Measurements from ENCODE around the gene CFDP1. TPM values are rescaled to one million over a fixed set of nuclear protein-coding genes. Genes with fewer than 3 reads are reported as not detected.

The CFDP1 gene
- total and polyA plus RNA-seq, 2 donors (not counting 3 experiments of a cell fraction or from before 2014, with no cell fraction given): 17.8 to 53.8 TPM

DNA sequence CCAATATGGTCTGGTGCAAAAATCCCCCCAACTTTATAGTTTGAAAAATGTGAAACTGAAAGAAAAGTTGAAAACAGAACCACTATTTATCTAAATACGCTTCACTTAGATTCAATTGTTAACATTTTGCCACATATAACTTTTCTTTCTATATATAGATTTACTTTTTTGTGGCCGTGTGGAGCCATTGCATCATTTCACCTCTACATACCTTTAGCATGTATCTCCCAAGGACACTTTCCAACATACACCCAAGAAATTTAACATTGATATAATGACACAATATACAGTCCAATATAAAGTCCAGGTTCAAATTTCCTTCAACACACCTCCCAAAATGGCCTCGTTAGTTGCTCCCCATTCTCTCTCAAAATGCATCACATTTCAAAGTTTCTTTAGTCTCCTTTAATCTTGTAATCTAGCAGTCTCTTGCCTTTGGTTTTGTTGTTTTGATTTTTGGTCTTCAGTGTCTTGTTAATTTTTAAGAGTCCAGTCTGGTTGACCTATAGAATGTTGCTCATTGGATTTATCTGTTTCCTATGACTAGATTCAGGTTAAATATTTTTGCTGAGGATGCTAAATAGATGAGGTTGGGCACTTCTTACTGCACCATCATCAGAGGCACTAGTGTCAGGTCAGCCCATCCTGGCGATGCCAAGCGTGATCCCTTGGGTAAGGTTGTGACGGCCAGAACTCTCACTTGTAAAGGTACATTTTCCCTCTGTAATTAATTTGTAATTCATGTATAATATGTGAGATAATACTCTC, 117.6 kb downstream of the CFDP1 start:
- DNase-seq (ENCODE audit: low read depth, low spot score) (no peak), FAIRE-seq (no peak)
- H3K27ac ChIP-seq (ENCODE audit: insufficient read depth, low read depth, low read length): no peak overlapping the region
- H3K9me3 ChIP-seq (replicated peaks; ENCODE audit: control insufficient read depth, insufficient read depth, low read length): no peaks in the 10 kb centered on the region
- ChIA-PET POLR2A (no interaction called here), CTCF (no interaction called here)
- H3K4me3 ChIP-seq (replicated peaks in 1 of 3; ENCODE audit: insufficient read depth in 1 of 3, low read depth in 1 of 3, low read length in 3 of 3): no peak overlapping the region
- intact Hi-C loops (cut with micrococcal nuclease) (no loop called here), dilution Hi-C loops (cut with MboI; ENCODE audit: extremely low pct_ligation_motif_present, low sequenced_read_pairs) (no loop called here)
- H3K27me3 ChIP-seq (ENCODE audit: control insufficient read depth in 2 of 2, insufficient read depth in 2 of 2, low read length in 2 of 2): no peaks in the 10 kb centered on the region
- H3K4me2 ChIP-seq (ENCODE audit: insufficient read depth, low read length): no peak overlapping the region
- H3K9me1 ChIP-seq (replicated peaks; ENCODE audit: control insufficient read depth, extremely low read depth, insufficient read depth, low read length): no peaks in the 10 kb centered on the region
- H3K9ac ChIP-seq (replicated peaks; ENCODE audit: extremely low read depth, insufficient read depth, low read length): no peak overlapping the region
- peaks cover 22% of the 10 kb centered on the region for H3K4me1 ChIP-seq (ENCODE audit: control insufficient read depth, extremely low read depth, insufficient read depth, low read length)
- H4K20me1 ChIP-seq (replicated peaks; ENCODE audit: control insufficient read depth, extremely low read depth, insufficient read depth, low read length): no peaks in the 10 kb centered on the region
- H2AFZ ChIP-seq (ENCODE audit: low read depth, low read length): no peak overlapping the region
- no peaks in the 10 kb centered on the region for H3K79me2 ChIP-seq (ENCODE audit: control insufficient read depth, insufficient read depth, low read length)
- H3K36me3 ChIP-seq (ENCODE audit: control insufficient read depth in 2 of 2, extremely low read depth in 1 of 2, insufficient read depth in 2 of 2, low read length in 2 of 2): no peaks in the 10 kb centered on the region
- TF ChIP-seq FOS (IDR thresholded peaks at IDR 0.05; ENCODE audit: borderline replicate concordance, insufficient read depth, low read length) (no peak), EZH2 (IDR thresholded peaks at IDR 0.05; ENCODE audit: borderline replicate concordance, low read depth, low read length, severe bottlenecking) (no peak), POLR2A (IDR thresholded peaks at IDR 0.05; ENCODE audit: low read depth, low read length) (no peak), JUN (IDR thresholded peaks at IDR 0.05; ENCODE audit: borderline replicate concordance, insufficient read depth, insufficient read length, low read depth) (no peak), MYC (IDR thresholded peaks at IDR 0.05; ENCODE audit: low read depth, low read length) (no peak), POLR2AphosphoS5 (IDR thresholded peaks at IDR 0.05; ENCODE audit: insufficient read depth, low read depth, low read length) (no peak), GATA2 (IDR thresholded peaks at IDR 0.05; ENCODE audit: insufficient read depth, insufficient read length, low read depth, low read length) (no peak)
- TF ChIP-seq, protein P1, sequence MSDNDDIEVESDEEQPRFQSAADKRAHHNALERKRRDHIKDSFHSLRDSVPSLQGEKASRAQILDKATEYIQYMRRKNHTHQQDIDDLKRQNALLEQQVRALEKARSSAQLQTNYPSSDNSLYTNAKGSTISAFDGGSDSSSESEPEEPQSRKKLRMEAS (IDR thresholded peaks at IDR 0.05; ENCODE audit: insufficient read depth, insufficient read length): no peak
- TF ChIP-seq, protein P2, sequence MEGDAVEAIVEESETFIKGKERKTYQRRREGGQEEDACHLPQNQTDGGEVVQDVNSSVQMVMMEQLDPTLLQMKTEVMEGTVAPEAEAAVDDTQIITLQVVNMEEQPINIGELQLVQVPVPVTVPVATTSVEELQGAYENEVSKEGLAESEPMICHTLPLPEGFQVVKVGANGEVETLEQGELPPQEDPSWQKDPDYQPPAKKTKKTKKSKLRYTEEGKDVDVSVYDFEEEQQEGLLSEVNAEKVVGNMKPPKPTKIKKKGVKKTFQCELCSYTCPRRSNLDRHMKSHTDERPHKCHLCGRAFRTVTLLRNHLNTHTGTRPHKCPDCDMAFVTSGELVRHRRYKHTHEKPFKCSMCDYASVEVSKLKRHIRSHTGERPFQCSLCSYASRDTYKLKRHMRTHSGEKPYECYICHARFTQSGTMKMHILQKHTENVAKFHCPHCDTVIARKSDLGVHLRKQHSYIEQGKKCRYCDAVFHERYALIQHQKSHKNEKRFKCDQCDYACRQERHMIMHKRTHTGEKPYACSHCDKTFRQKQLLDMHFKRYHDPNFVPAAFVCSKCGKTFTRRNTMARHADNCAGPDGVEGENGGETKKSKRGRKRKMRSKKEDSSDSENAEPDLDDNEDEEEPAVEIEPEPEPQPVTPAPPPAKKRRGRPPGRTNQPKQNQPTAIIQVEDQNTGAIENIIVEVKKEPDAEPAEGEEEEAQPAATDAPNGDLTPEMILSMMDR (IDR thresholded peaks at IDR 0.05; ENCODE audit: extremely low read depth in 1 of 2, insufficient read depth in 1 of 2, low read depth in 1 of 2, low read length in 2 of 2): no peak
- no TSS peak for BruUV-seq (replicated peaks)
